ENCODE results near the gene MAP4K5. TPM values are rescaled to one million over a fixed set of nuclear protein-coding genes. Genes with fewer than 3 reads are reported as not detected.
A peak's percentile ranks its signal among the peaks of the same experiment; 100 is the strongest.
"Not testable (repeated sequence)": the region's sequence is repeated elsewhere in the genome, so short reads cannot be mapped to it uniquely, and the experiment has no call there.

Gene MAP4K5
- total RNA-seq, 3 donors from 2014 or later, result 108 to 165 (median 119) TPM

DNA sequence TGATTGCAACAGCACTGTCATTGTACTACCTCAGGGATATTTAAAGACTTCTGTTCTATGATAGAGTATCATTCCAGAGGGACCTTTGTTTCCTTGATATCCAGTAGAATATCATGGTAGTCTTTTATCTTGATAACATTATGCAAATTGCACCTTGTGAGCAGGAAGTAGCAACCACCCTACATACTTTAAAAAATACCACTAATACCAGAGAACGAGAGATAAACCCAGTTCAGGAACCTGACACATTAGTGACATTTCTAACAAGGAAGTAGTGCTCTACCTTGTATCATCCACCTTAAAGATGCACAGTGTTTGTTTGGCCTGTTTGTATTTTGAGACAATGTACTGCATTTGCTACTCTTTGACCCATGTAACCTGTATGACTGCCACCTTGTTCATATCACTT, 8.8 kb upstream of the MAP4K5 start:
- Histone ChIP-seq H3K4me1 (peaks cover 0 to 3% of the 10 kb centered on the region in 2 donors), H3K27ac (no peak overlapping the region), H3K27me3 (no peaks in the 10 kb centered on the region), H3K9me3 (no peaks in the 10 kb centered on the region), H3K36me3 (no peaks in the 10 kb centered on the region), H3K4me3 (no peak overlapping the region)
- TF ChIP-seq, protein P1, sequence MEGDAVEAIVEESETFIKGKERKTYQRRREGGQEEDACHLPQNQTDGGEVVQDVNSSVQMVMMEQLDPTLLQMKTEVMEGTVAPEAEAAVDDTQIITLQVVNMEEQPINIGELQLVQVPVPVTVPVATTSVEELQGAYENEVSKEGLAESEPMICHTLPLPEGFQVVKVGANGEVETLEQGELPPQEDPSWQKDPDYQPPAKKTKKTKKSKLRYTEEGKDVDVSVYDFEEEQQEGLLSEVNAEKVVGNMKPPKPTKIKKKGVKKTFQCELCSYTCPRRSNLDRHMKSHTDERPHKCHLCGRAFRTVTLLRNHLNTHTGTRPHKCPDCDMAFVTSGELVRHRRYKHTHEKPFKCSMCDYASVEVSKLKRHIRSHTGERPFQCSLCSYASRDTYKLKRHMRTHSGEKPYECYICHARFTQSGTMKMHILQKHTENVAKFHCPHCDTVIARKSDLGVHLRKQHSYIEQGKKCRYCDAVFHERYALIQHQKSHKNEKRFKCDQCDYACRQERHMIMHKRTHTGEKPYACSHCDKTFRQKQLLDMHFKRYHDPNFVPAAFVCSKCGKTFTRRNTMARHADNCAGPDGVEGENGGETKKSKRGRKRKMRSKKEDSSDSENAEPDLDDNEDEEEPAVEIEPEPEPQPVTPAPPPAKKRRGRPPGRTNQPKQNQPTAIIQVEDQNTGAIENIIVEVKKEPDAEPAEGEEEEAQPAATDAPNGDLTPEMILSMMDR (IDR thresholded peaks at IDR 0.05), result no peak
- TF ChIP-seq POLR2AphosphoS5 (IDR thresholded peaks at IDR 0.05) (no peak), POLR2A (IDR thresholded peaks at IDR 0.05) (no peak)
- intact Hi-C loops (cut with DNase I; ENCODE audit: low total_unique reads), result no loop called here
- no peak for DNase-seq (ENCODE audit: low spot score in 2 of 2)

DNA sequence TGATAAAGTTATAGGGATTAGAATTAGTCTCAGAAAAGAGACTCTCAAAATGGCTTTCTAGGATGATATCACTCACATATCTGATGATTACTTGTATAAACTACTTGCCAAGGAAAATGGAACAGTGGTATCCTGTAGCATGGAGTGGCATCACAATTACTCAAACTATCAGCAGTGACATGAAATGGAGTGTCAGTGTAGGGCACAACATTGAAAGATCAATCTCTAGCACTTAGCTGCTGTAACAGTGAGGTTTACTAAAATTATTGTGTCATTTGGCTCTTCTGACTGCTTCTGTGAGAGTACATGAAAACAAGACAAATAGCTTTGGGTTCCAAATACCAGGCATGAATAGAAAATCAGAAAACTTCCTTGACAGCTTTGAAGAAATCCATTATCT, 6.7 kb upstream of the MAP4K5 start:
- Histone ChIP-seq H3K27ac (no peak overlapping the region), H3K9me3 (no peaks in the 10 kb centered on the region), H3K36me3 (no peaks in the 10 kb centered on the region), H3K27me3 (no peaks in the 10 kb centered on the region), H3K4me1 (no peaks in the 10 kb centered on the region), H3K4me3 (no peak overlapping the region)
- DNase-seq (ENCODE audit: low spot score in 2 of 2), result no peak
- intact Hi-C loops (cut with DNase I; ENCODE audit: low total_unique reads), result no loop called here
- no peak for TF ChIP-seq POLR2A (IDR thresholded peaks at IDR 0.05)
- TF ChIP-seq, protein P1 (IDR thresholded peaks at IDR 0.05), result no peak
- TF ChIP-seq POLR2AphosphoS5 (IDR thresholded peaks at IDR 0.05), result no peak

DNA sequence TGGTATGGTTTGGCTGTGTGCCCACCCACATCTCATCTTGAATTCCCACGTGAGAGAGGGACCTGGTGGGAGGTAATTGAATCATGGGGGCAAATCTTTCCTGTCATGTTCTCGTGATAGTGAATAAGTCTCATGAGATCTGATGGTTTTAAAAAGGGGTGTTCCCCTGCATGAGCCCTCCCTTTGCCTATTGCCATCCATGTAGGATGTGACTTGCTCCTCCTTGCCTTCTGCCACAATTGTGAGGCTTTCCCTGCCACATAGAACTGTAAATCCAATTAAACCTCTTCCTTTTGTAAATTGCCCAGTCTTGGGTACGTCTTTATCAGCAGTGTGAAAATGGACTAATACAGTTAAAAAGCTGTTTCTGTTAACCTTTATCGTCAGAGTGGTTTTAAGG, 5.7 kb upstream of the MAP4K5 start:
- intact Hi-C loops (cut with DNase I; ENCODE audit: low total_unique reads); H3K36me3 ChIP-seq; H3K4me3 ChIP-seq; H3K4me1 ChIP-seq; H3K27ac ChIP-seq; DNase-seq (ENCODE audit: low spot score in 2 of 2); H3K9me3 ChIP-seq; H3K27me3 ChIP-seq: not testable (repeated sequence)

DNA sequence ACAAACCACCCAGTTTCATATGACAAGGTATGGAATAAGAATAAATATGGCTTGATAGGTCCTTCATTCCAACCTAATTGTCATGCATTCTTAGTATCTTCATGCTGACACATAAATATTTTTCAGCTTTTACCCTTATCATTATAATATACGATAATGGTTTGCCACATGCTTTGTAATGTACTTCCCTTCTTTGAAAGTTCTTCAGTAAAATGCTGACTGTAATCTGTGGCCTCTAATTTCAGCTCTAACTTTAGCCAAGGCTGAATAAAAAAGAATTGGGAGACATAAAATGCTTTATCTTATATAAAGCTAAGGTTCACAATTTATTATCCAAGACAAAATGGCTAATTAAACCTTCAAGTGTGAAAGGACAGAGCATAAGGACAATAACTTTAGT, 2.6 kb upstream of the MAP4K5 start:
- Histone ChIP-seq H3K4me1 (peaks cover 0 to 4% of the 10 kb centered on the region in 2 donors), H3K36me3 (no peaks in the 10 kb centered on the region), H3K27me3 (no peaks in the 10 kb centered on the region), H3K27ac (no peak overlapping the region), H3K9me3 (no peaks in the 10 kb centered on the region), H3K4me3 (no peak overlapping the region)
- no peak for DNase-seq (ENCODE audit: low spot score in 2 of 2)
- intact Hi-C loops (cut with DNase I; ENCODE audit: low total_unique reads), result loop anchor here (1.0 kb wide), 1 partner anchor 9 kb away; no protein-coding TSS in a partner anchor
- no peak for TF ChIP-seq POLR2A (IDR thresholded peaks at IDR 0.05)
- TF ChIP-seq, protein P1 (IDR thresholded peaks at IDR 0.05), result no peak
- no peak for TF ChIP-seq POLR2AphosphoS5 (IDR thresholded peaks at IDR 0.05)

DNA sequence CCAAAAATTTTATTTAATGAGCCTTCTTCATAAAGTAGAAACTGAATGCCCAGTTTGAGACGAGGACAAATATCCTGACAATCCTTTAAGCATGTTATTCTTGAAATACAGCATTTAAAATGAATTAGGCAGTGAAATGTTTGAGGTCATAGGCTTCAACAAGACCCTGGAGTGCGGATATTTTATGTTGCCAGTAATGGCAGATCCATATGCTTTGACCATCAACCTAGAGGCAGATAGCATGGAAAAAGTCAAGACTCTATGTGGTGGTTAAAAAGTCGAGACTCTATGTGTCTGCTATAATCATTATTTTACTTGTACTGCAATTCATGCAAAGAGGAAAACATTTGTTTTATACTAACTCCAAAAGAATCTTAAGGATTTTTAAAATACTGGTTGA, 2.0 kb upstream of the MAP4K5 start:
- Histone ChIP-seq H3K27ac (peak overlapping the region; percentile 42 to 97), H3K4me1 (peaks cover 0 to 10% of the 10 kb centered on the region in 2 donors), H3K36me3 (no peaks in the 10 kb centered on the region), H3K27me3 (no peaks in the 10 kb centered on the region), H3K9me3 (no peaks in the 10 kb centered on the region), H3K4me3 (peak overlapping the region in 1 of 3 donors; percentile 98)
- TF ChIP-seq, protein P1 (IDR thresholded peaks at IDR 0.05), result no peak
- TF ChIP-seq POLR2A (IDR thresholded peaks at IDR 0.05), result no peak
- TF ChIP-seq POLR2AphosphoS5 (IDR thresholded peaks at IDR 0.05), result no peak
- intact Hi-C loops (cut with DNase I; ENCODE audit: low total_unique reads), result loop anchor here (1.0 kb wide), 1 partner anchor 10 kb away; no protein-coding TSS in a partner anchor
- no peak for DNase-seq (ENCODE audit: low spot score in 2 of 2)

DNA sequence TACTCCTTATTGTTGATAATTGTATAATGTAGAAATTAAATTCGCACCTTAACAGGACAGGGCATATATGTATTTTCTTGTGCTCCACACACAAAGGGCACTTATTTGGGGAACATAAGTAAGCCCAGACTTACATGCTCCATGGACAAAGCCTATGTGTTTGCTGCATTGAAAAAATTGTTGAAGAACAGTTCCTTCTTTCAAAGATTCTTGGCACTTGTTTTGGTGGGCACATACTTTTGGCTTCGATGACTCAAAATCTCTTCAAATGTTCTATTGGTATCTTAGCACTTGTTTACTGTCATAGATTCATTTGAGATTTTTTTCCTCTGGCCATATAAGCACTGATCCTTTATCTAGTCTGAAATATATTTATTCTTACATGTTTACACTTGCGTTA, 1.4 kb upstream of the MAP4K5 start:
- Histone ChIP-seq H3K4me1 (peaks cover 0 to 16% of the 10 kb centered on the region in 2 donors), H3K4me3 (peak overlapping the region in 2 of 3 donors; percentile 98), H3K9me3 (no peaks in the 10 kb centered on the region), H3K36me3 (no peaks in the 10 kb centered on the region), H3K27me3 (no peaks in the 10 kb centered on the region), H3K27ac (peak overlapping the region; percentile 97 to 99)
- intact Hi-C loops (cut with DNase I; ENCODE audit: low total_unique reads), result loop anchor here (1.0 kb wide), 1 partner anchor 10 kb away; no protein-coding TSS in a partner anchor
- TF ChIP-seq POLR2A (IDR thresholded peaks at IDR 0.05) (no peak), POLR2AphosphoS5 (IDR thresholded peaks at IDR 0.05) (no peak)
- TF ChIP-seq, protein P1 (IDR thresholded peaks at IDR 0.05), result no peak
- DNase-seq (ENCODE audit: low spot score in 2 of 2), result no peak

Data from breast epithelium (tissue), 4 donors.